GM19455 (cell line): ENCODE data around the gene ZMIZ1.

ENCODE experiments used
- ATAC-seq: cut with Tn5 transposase; IDR thresholded peaks from one replicate; pipeline ENCODE4 v1.9.1; 2021; ENCODE audit not compliant: unreplicated experiment

Gene ZMIZ1

DNA sequence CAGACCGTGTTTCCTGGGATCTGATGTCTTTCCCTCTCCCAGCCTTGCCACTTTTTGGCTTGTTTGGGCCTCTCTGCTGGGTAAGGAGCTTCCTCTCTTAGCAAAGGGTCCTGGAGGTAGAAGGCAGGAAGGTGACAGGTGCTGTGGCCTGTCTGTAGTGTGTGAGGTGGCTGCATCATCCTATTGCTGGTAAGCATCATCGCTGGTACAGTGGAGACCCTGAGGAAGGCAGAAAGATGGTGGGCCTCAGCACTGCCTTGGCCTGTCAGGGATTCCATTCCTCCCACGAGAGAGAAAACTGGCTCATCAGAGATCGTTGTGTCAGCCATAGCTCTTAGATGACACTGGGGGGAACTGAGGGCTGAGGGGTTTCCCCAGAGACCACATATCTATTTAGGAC is 46.5 kb downstream of the ZMIZ1 start:
- ATAC-seq, result no peak

- ATAC-seq, result peak; percentile 18
These were observed 47.6 kb downstream of the ZMIZ1 start for GRCh38 chr10:79116368-79116767.

DNA sequence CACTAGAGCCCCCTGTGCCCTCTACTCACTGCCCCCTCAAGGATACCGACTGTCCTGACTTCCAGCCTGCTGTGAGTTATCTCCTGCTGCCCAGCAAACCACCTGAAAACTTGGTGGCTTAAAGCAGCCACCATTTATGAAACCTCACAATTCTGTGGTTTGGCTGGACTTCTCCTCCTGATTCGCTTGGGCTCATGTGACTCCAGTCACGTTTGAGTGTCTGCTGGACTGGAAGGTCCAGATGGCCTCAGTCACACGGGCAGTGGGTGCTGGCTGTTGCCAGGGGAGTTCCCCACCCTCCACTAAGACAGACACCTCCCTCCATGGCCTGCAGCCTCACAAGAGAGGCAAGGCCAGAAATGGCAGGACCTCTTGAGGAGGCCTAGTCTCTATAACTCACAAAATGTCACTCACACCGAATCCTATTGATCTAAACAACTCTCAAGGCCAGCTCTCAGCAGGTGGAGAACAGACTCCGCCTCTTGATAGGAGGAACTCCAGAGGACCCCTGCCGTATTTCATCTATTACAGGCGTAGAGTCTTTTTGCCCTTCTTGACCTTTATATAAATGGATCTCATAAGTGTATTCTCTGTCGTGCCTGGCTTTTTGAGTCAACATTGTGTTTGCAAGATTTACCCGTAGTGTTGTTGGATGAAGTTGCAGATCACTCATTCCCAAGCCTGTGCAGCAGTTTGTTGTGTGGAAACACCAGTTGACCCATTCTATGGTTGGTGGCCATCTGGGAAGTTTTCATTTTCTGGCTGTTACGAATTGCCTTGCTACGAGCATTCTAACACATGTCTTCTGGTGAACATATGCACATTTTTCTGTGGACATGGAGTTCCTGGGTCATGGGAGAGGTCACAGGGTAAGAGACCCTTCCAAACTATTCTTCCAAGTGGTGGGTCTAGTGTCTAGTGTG is 48.3 kb downstream of the ZMIZ1 start:
- ATAC-seq, result peak; percentile 68

GRCh38 chr10:79118286-79119202 is 49.8 kb downstream of the ZMIZ1 start:
- no peak for ATAC-seq

- ATAC-seq, result no peak
These were observed 50.5 kb downstream of the ZMIZ1 start for GRCh38 chr10:79119306-79119705.

- no peak for ATAC-seq
These were observed 54.8 kb downstream of the ZMIZ1 start for GRCh38 chr10:79123547-79123963.

DNA sequence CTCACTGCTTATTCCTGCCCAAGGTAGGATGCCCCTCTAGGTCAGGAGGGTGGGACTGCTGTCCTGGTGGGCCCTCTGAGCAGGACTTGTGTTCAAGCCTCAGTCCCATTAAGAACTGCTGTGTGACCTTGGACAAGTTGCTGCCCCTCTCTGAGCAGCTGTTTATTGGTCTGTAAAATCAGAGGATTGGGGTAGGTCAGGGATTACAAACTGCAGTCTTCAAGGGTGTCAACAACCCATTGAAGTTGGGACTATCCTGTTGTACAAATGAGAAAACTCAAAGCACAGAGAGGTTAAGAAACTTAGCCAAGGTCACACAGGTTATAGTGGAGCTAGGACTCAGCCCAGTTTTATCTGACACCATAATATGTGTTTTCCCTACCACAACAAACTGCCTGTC is 55.3 kb downstream of the ZMIZ1 start:
- no peak for ATAC-seq

GRCh38 chr10:79125092-79125491 is 56.3 kb downstream of the ZMIZ1 start:
- no peak for ATAC-seq

GRCh38 chr10:79126351-79127080 is 57.8 kb downstream of the ZMIZ1 start:
- ATAC-seq, result no peak

DNA sequence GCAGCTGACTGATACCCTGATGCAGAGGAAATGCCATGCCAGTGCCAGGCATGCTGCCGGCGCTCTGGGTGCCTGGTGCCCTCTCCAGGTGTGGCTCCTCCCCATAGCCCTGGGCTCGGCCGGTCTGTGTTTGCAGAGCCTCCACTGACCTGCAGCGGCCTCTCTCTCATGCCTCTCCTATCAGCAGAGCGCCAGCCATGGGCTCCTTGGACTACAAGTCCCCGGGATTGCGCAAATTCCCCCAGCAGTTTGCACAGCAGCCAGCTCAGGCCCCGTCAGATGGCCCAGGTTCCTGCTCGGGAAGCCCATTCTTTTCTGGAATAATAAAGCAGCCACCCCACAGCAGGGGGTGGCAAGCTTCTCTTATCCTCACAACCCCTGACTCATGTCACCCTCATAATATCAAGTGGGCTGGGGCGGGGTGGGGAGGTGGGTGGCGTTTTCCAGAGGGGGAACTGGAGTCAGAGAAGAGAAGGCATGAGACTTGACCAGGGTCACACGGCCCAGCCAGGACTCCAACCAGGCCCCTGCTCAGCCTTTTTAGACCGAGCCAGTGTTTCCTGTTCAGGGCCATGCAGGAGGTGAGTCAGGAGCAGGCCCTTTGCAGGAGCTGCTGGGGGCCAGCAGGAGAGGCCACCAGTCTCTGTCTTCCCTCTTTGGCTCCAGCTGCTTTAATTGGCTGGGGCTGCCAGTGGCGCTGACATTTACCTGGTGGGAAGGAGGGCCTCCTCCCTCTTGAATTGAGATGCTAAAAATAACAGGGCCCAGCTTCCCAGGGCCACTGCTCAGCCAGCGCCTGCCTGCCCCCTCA is 58.6 kb downstream of the ZMIZ1 start:
- no peak for ATAC-seq

DNA sequence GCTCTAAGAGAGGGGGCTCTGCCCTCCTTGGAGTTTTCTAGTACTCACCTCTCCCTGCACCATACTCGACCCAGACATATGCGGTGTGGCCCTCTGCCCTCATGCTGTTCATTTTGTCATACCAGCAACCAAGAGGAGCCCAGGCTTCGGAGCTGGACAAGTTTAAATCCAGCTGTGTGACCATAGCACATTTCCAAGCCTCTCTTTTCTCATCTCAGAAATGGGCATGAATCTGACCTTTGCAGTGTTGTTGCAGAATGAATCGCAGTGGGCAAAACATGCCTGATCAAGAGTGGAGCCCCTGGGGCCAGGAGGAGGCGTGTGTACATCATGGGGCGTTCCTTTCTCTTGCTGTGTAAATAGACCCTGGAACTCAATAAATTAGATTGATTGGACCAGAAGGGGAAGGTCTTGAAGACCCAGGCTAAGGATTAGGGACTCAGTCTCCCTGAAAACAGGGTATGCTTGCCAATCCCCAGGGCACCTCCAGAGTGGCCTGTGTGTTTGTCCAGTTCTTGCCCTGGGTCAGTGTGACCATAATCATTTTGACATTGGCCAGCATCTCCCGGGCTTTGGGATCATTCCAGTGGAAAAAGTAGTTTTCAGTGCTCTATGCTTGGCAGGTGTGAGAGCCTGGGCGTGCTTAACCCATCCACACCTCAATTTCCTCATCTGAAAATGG is 59.6 kb downstream of the ZMIZ1 start:
- no peak for ATAC-seq

GRCh38 chr10:79128923-79129305 is 60.1 kb downstream of the ZMIZ1 start:
- ATAC-seq, result no peak

DNA sequence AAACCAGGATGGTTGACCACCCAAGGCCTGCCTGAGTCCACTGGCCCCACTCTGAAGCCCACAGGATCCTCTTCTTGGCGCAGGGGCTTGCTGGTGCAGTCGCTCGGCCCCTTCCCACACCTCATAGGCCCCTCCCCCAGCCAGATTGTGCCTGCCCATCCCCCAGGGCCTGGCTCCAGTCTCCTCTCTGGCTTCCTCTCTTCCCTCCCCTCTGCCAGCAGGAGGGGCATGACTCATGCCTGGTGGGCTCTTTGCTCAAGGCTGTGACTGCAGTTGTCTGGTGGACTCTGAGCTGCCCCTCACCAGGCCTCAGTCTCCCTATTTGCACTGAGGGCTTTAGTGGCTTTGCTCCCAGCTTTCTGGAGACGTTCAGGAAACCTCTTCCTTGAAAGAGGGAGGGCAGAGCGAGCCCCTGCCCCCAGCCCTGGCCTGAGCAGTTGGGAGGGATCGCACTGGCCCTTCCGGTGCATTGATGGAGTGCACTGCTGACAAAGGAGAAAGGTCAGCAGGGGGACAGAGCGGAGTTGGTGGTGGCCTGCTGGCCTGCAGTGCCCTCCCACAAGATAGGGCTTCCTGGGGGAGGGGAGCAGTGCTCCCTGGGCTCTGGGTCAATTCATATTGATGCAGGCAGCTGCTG is 60.7 kb downstream of the ZMIZ1 start:
- ATAC-seq, result no peak

DNA sequence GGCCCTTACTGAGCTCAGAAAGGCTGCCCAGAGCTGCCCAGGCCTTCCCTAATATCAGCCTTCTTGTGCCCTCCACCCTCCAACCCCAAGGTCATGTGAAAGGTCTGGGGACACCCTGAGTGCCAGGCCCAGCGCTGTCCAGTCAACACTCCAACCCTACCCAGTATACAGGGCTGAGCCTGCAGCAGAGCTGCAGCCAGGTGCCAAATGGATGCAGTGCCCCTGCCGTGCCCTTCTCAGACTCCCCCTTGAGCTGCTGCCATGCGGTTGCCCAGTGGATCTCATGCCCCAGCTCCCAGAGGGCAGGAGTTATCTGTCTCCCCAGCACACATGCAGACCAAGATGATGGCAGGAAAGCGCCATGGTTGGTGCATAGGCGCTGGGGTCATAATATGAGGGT is 61.5 kb downstream of the ZMIZ1 start:
- ATAC-seq, result no peak

GRCh38 chr10:79130846-79131245 is 62.1 kb downstream of the ZMIZ1 start:
- ATAC-seq, result no peak

DNA sequence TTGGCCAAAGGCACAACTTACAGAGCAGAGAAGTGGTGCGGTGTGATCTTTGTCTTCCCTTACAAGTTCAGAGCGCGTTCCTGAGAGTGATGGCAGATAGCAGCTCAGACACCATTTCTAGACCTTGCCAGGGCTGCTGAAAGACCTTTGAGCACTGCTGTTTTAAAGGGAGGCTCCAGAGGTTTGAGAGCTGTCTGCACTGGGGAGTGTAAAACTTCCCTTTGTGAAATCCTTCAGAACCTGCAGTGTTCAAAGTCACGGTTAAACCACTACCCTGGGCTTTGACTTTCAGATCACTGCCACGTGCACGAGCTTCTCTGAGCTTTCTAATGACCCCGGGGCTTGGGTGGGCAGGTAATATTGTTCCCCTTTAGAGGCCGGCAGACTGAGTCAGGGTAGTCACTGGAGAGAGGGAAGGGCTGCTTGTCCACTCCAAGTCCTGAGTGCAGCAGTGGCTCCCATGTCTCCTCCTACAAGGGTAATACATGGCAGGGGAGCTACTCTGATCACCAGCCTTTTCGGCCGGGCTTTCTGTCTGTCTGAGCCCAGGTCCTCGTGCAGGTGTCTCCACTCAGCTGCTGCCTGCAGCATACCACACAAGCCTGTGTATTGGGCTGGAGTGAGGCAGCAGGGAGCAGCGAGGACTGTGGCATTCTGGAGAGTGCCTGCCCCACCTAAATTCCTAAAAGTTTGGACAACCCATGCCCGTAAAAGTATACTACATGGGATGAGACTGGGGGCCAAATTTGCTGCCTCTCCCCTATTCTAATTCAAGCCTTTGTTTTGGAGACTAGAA is 63.3 kb downstream of the ZMIZ1 start:
- ATAC-seq, result no peak

GRCh38 chr10:79132681-79133381 is 64.1 kb downstream of the ZMIZ1 start:
- ATAC-seq, result no peak

DNA sequence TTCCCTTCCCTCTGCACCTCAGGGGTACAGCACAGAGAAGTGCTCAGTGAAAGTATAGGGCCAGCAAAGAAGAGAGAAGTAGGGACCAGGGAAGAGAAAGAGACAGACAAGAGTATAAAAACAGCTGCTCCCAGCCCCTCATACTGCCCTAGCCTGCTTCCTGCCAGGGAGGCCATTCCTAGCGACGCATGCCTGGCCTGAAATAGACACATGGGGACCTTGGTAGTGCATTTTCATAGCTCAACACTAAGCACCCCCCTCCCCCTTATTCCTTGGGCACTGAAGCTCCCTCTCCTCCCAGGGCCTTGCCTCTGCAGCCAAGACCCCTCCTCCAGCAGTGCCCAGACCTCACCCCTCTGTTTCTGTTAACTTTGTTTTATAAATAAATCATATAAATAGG is 64.7 kb downstream of the ZMIZ1 start:
- ATAC-seq, result no peak
